GM13977 (cell line): ENCODE data around the gene C6orf163.

Experiments
- DNase-seq: peaks from one replicate; pipeline ENCODE4 v3.0.0; 2012; ENCODE audit warnings: low spot score
- CTCF ChIP-seq: IDR thresholded peaks from 2 replicates; pipeline ENCODE4 v1.5.1; 2012; ENCODE audit warnings: mild to moderate bottlenecking, control low read depth; ENCODE audit not compliant: insufficient read depth; ENCODE audit errors: extremely low read depth, missing control alignments
- in situ Hi-C: fragments of 300-500 bp; cut with MboI; formaldehyde crosslinking; loops from one replicate; pipeline ENCODE4 v1.12.0; 2022; ENCODE audit warnings: low sequenced_read_pairs, low pct_unique_long_range_greater_than_20kb, mixed read lengths, inconsistent platforms; ENCODE audit not compliant: unreplicated experiment

Gene C6orf163

DNA sequence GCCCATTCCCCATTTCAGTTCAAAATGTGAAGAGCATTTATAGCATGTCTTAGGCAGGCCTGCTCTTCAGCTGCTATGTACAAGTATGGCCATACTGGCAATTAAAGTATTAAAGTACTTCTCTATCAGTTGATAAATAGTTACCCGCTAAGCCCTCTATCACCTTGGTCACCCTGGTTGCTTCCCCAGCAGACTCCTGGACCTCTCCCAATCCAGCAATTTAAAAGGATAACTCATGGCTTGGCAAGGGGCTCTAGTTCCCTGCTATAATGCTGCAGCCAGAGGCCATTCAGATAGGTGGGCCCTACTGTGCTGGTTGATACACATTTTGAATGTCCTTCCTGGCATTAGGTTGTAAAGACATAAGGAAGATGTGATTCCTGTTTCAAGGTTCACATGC lies 7.0 kb downstream of the C6orf163 start:
- TF ChIP-seq CTCF = no peak
- in situ Hi-C loops = no loop called here
- DNase-seq = no peak

DNA sequence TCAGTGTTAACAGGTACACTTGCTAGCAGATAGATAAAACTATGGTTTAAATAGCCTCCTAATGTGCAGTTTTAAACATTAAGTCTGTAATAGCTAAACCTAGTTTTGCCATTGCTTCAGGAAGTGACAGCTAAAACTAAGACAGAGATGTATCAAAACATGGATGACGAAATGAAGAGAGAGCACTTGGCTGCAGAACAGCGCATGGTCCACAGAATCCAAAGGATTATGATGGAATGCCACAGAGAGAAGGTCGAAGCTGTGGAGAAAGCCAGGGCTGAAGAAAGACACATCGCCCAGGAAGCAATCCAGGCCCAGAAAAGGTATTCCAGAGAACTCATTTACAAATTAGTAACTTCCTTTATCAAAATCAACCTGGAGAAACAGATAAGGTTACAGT lies 11.6 kb downstream of the C6orf163 start:
- in situ Hi-C loops = no loop called here
- TF ChIP-seq CTCF = no peak
- no peak for DNase-seq

GRCh38 chr6:87357479-87358196 lies 13.0 kb downstream of the C6orf163 start:
- no peak for TF ChIP-seq CTCF

GRCh38 chr6:87364602-87365252 lies 20.1 kb downstream of the C6orf163 start:
- TF ChIP-seq CTCF = no peak
- in situ Hi-C loops = no loop called here
- DNase-seq = no peak

More at GRCh38 chr6:87357479-87358196, 13.0 kb downstream of the C6orf163 start:
- in situ Hi-C loops = no loop called here
- DNase-seq = no peak

DNA sequence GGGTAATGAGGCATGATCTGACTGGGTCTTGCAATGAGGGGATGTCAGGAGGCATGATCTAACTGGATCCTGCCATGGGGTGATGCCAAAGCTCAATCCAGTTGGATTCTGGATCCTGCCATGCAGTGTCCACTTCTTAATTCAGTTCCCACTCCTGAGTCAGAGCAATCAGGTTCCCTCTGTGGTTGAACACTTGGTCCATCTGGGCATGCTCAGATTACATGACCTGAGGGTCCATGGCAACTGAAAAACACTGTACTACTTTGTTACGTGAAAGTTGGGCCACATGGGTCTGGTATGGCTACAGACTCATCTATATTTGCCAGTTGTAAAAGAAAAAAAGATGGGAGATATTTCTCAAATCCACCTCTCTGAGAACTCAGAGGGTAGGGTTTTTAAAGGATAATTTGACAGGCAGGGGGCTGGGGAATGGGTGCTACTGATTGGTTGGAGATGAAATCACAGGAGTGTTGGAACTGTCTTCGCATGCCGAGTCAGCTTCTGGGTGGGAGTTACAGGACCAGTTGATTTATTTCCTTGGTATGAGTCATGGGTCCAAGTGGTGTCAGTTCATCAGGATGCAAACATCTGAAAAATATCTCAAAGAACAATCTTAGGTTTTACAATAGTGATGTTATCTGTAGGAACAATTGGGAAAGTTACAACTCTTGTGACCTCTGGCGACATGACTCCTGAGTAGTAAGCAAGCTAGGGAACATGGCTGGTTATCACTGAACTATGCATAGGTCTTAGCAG lies 21.6 kb downstream of the C6orf163 start:
- in situ Hi-C loops = no loop called here
- no peak for DNase-seq
- TF ChIP-seq CTCF = no peak

DNA sequence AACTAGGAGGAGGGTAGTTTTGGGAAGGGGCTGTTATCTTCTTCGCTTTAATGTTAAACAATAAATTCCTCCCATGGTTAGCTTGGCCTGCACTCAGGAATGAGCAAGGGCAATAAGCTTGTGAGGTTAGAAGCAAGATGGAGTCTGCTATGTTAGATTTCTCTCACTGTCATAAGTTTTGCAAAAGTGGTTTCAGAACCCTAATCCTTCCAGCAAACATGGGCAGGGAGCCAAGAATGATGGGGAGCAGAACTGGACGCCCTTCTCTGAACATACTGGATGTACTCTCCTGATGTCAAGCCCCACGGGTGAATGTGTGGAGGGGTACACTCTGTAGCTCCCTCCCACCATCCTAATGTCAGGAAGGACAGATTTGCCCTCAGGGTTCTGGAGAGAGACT lies 22.3 kb downstream of the C6orf163 start:
- in situ Hi-C loops = no loop called here
- no peak for TF ChIP-seq CTCF
- DNase-seq = no peak
